Liver (tissue), 3 donors: Measurements from ENCODE around the gene CREB5.

Experiments used
- ATF3 ChIP-seq: IDR thresholded peaks from 2 replicates; pipeline ENCODE4 v1.6.1; 2016; ENCODE audit warnings: antibody characterized with exemption
- FOXA1 ChIP-seq: IDR thresholded peaks from 2 replicates; pipeline ENCODE4 v1.6.1; 2016; ENCODE audit warnings: antibody characterized with exemption
- FOXA2 ChIP-seq: IDR thresholded peaks from 2 replicates; pipeline ENCODE4 v1.6.1; 2016; ENCODE audit warnings: antibody characterized with exemption
- GABPA ChIP-seq, 2 donors: IDR thresholded peaks in 1 of 2; conservative IDR thresholded peaks in 1 of 2; 2 replicates each; pipeline ENCODE4 v1.6.1; 2016; ENCODE audit warnings: antibody characterized with exemption in 2 of 2, mild to moderate bottlenecking in 1 of 2, moderate library complexity in 1 of 2
- JUND ChIP-seq, 2 donors: IDR thresholded peaks; 2 replicates each; pipeline ENCODE4 v1.6.1; 2016; ENCODE audit warnings: antibody characterized with exemption in 2 of 2
- RAD21 ChIP-seq, 2 donors: IDR thresholded peaks; 2 replicates each; pipeline ENCODE4 v1.6.1; 2016; ENCODE audit warnings: antibody characterized with exemption in 2 of 2, mild to moderate bottlenecking in 2 of 2
- REST ChIP-seq: IDR thresholded peaks from 2 replicates; pipeline ENCODE4 v1.6.1; 2016; ENCODE audit warnings: antibody characterized with exemption, mild to moderate bottlenecking
- SP1 ChIP-seq: IDR thresholded peaks from 2 replicates; pipeline ENCODE4 v1.6.1; 2018; ENCODE audit warnings: antibody characterized with exemption, mild to moderate bottlenecking
- TAF1 ChIP-seq: conservative IDR thresholded peaks from 2 replicates; pipeline ENCODE4 v1.6.1; 2016; ENCODE audit warnings: antibody characterized with exemption, mild to moderate bottlenecking
- YY1 ChIP-seq: IDR thresholded peaks from 2 replicates; pipeline ENCODE4 v1.6.1; 2016; ENCODE audit warnings: antibody characterized with exemption, mild to moderate bottlenecking
- TF ChIP-seq, protein P1 (sequence below): fragments of 150-350 bp; IDR thresholded peaks from 2 replicates; pipeline ENCODE4 v1.5.1; 2017; ENCODE audit warnings: improper control_type of control experiment, low read depth, low read length; ENCODE audit not compliant: missing input control
- TF ChIP-seq, protein P2 (sequence below): IDR thresholded peaks from 2 replicates; pipeline ENCODE4 v1.6.1; 2016; ENCODE audit warnings: antibody characterized with exemption
- donor health status: healthy.
- donor health status: healthy.

DNA sequence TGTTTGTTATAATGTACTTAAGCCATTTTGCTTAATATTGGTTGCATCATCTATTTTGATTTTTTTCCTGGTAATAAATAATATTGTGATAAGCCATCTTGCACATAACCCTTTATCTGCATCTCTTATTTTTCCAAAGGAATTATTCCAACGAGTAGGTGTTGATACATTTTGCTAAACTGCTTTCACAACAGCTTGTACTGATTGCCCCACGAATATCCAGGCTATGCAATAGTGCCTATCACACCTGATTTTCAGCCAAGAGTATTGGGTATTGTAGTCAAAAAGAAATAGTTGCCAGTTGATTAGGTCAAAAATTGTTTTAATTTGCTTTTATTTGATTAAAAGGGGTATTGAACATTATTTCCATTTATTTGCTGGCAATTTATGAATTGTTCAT, 20.7 kb downstream of the CREB5 start:
- TF ChIP-seq, protein P1, sequence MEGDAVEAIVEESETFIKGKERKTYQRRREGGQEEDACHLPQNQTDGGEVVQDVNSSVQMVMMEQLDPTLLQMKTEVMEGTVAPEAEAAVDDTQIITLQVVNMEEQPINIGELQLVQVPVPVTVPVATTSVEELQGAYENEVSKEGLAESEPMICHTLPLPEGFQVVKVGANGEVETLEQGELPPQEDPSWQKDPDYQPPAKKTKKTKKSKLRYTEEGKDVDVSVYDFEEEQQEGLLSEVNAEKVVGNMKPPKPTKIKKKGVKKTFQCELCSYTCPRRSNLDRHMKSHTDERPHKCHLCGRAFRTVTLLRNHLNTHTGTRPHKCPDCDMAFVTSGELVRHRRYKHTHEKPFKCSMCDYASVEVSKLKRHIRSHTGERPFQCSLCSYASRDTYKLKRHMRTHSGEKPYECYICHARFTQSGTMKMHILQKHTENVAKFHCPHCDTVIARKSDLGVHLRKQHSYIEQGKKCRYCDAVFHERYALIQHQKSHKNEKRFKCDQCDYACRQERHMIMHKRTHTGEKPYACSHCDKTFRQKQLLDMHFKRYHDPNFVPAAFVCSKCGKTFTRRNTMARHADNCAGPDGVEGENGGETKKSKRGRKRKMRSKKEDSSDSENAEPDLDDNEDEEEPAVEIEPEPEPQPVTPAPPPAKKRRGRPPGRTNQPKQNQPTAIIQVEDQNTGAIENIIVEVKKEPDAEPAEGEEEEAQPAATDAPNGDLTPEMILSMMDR, result no peak
- no peak for TF ChIP-seq FOXA1
- TF ChIP-seq SP1, result no peak
- TF ChIP-seq GABPA (IDR thresholded peaks at IDR 0.05 in 1 of 2, conservative IDR thresholded peaks at IDR 0.05 in 1 of 2), result no peak
- no peak for TF ChIP-seq TAF1
- TF ChIP-seq, protein P2, sequence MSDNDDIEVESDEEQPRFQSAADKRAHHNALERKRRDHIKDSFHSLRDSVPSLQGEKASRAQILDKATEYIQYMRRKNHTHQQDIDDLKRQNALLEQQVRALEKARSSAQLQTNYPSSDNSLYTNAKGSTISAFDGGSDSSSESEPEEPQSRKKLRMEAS, result no peak
- no peak for TF ChIP-seq RAD21 (IDR thresholded peaks at IDR 0.05)
- no peak for TF ChIP-seq REST
- TF ChIP-seq ATF3, result no peak
- TF ChIP-seq YY1, result no peak
- no peak for TF ChIP-seq FOXA2
- no peak for TF ChIP-seq JUND (IDR thresholded peaks at IDR 0.05)
